ENCODE data around the gene PTBP1. TPM values are rescaled to one million over a fixed set of nuclear protein-coding genes. Genes with fewer than 3 reads are reported as not detected.
"Not testable (repeated sequence)": the region's sequence is repeated elsewhere in the genome, so short reads cannot be mapped to it uniquely, and the experiment has no call there.

Gene PTBP1
- total RNA-seq, 1 experiment from 2014 or later: 712 TPM

DNA sequence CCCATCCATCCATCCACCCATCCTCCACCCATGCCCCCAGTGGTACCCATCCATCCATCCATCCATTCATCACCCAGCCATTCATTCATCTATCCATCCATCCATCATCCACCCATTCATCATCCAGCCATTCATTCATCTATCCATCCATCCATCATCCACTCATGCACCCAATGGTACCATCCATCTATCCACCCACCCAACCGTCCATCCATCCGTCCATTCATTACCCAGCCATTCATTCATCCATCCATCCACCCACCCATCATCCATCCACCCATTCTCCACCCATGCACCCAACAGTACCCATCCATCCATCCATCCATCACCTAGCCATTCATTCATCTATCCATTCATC lies 19.2 kb downstream of the PTBP1 start:
- Histone ChIP-seq H4K5ac (ENCODE audit: insufficient read length, low read depth, low read length) (no peak overlapping the region), H3K4me2 (ENCODE audit: insufficient read depth, insufficient read length, low read length) (no peak overlapping the region), H3K23ac (ENCODE audit: insufficient read length, low read depth, low read length) (no peak overlapping the region), H2BK20ac (ENCODE audit: low read depth, low read length, poor library complexity, severe bottlenecking) (no peak overlapping the region), H3K27ac (ENCODE audit: insufficient read length, low read depth, low read length) (no peak overlapping the region), H4K20me1 (ENCODE audit: control insufficient read depth, insufficient read depth, insufficient read length) (no peaks in the 10 kb centered on the region), H3K4ac (ENCODE audit: low read depth, low read length) (no peak overlapping the region), H3K79me1 (ENCODE audit: insufficient read depth, low read depth, low read length, poor library complexity, severe bottlenecking) (no peaks in the 10 kb centered on the region), H2AFZ (ENCODE audit: low read length) (no peak overlapping the region), H3K18ac (ENCODE audit: insufficient read length, low read depth, low read length) (no peak overlapping the region), H3K23me2 (ENCODE audit: insufficient read length, low read depth, low read length, poor library complexity, severe bottlenecking) (no peaks in the 10 kb centered on the region), H4K8ac (replicated peaks; ENCODE audit: insufficient read length, low read depth, low read length) (no peak overlapping the region), H2AK5ac (ENCODE audit: insufficient read length, low read length) (no peak overlapping the region), H3K4me1 (ENCODE audit: insufficient read depth, low read length) (no peaks in the 10 kb centered on the region), H3K56ac (ENCODE audit: insufficient read length, low read depth, low read length) (no peak overlapping the region), H3K79me2 (ENCODE audit: insufficient read depth, low read length) (no peaks in the 10 kb centered on the region), H3K9ac (ENCODE audit: extremely low read depth, insufficient read length, low read length) (no peak overlapping the region), H2BK12ac (ENCODE audit: insufficient read length, low read depth, low read length) (no peak overlapping the region), H2BK15ac (ENCODE audit: low read depth, low read length) (no peak overlapping the region), H4K91ac (ENCODE audit: insufficient read length, low read depth, low read length) (no peak overlapping the region), H2BK5ac (ENCODE audit: insufficient read length, low read length) (no peak overlapping the region), H3K9me3 (ENCODE audit: control insufficient read depth, low read depth, low read length) (no peaks in the 10 kb centered on the region), H3K14ac (ENCODE audit: insufficient read depth, low read length) (no peak overlapping the region), H3K27me3 (ENCODE audit: insufficient read depth, low read length) (no peaks in the 10 kb centered on the region), H2BK120ac (ENCODE audit: low read depth, low read length, poor library complexity, severe bottlenecking) (no peak overlapping the region), H3T11ph (ENCODE audit: low read length) (no peak overlapping the region)
- WGBS (ENCODE audit: extremely low coverage, insufficient read length, low lambda C conversion rate): 100% methylated on average over 2 of the region's 2 CpGs
- no peaks in the 10 kb centered on the region; a peak in 1 of 5 replicates for H3K9me3 Mint-ChIP-seq
- H3K4me1 Mint-ChIP-seq: no peaks in the 10 kb centered on the region
- H3K27me3 Mint-ChIP-seq (ENCODE audit: low read depth): peaks cover 3% of the 10 kb centered on the region; the same call in 1 of the 2 replicates
- H3K4me3 Mint-ChIP-seq: no peak overlapping the region
- no peak overlapping the region for H3K27ac Mint-ChIP-seq
- TF ChIP-seq, protein P1, sequence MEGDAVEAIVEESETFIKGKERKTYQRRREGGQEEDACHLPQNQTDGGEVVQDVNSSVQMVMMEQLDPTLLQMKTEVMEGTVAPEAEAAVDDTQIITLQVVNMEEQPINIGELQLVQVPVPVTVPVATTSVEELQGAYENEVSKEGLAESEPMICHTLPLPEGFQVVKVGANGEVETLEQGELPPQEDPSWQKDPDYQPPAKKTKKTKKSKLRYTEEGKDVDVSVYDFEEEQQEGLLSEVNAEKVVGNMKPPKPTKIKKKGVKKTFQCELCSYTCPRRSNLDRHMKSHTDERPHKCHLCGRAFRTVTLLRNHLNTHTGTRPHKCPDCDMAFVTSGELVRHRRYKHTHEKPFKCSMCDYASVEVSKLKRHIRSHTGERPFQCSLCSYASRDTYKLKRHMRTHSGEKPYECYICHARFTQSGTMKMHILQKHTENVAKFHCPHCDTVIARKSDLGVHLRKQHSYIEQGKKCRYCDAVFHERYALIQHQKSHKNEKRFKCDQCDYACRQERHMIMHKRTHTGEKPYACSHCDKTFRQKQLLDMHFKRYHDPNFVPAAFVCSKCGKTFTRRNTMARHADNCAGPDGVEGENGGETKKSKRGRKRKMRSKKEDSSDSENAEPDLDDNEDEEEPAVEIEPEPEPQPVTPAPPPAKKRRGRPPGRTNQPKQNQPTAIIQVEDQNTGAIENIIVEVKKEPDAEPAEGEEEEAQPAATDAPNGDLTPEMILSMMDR (conservative IDR thresholded peaks at IDR 0.05): no peak
- H3K36me3 Mint-ChIP-seq (ENCODE audit: insufficient read depth in 1 of 3, low read depth in 3 of 3): peaks cover 16 to 41% (median 40%) of the 10 kb centered on the region in 3 experiments
- DNase-seq: no peak

DNA sequence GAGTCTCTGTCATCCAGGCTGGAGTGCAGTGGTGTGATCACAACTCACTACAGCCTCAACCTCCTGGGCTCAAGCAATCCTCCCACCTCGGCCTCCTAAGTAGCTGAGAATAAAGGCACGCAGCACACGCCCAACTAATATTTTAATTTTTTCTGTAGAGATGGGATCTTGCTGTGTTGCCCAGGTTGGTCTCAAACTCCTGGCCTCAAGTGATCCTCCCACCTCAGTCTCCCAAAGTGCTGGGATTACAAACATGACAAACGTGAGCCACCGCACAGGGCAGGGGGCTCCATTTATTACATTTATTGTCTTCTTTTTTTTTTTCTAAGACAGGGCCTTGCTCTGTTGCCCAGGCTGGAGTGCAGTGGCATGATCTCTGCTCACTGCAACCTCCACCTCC lies 23.0 kb downstream of the PTBP1 start:
- not testable (repeated sequence) for H2AK5ac ChIP-seq (ENCODE audit: insufficient read length, low read length); H3K23me2 ChIP-seq (ENCODE audit: insufficient read length, low read depth, low read length, poor library complexity, severe bottlenecking); H3K9me3 Mint-ChIP-seq; H3K9me3 ChIP-seq (ENCODE audit: control insufficient read depth, low read depth, low read length); H3K23ac ChIP-seq (ENCODE audit: insufficient read length, low read depth, low read length); H3K4me1 ChIP-seq (ENCODE audit: insufficient read depth, low read length); H2BK5ac ChIP-seq (ENCODE audit: insufficient read length, low read length); H3K14ac ChIP-seq (ENCODE audit: insufficient read depth, low read length); H3K79me1 ChIP-seq (ENCODE audit: insufficient read depth, low read depth, low read length, poor library complexity, severe bottlenecking); H3K18ac ChIP-seq (ENCODE audit: insufficient read length, low read depth, low read length); H3K4me2 ChIP-seq (ENCODE audit: insufficient read depth, insufficient read length, low read length); H3K27ac ChIP-seq (ENCODE audit: insufficient read length, low read depth, low read length); H3K79me2 ChIP-seq (ENCODE audit: insufficient read depth, low read length); H2AFZ ChIP-seq (ENCODE audit: low read length); H3K9ac ChIP-seq (ENCODE audit: extremely low read depth, insufficient read length, low read length); H4K5ac ChIP-seq (ENCODE audit: insufficient read length, low read depth, low read length); H3K4ac ChIP-seq (ENCODE audit: low read depth, low read length); DNase-seq; H2BK20ac ChIP-seq (ENCODE audit: low read depth, low read length, poor library complexity, severe bottlenecking); H3K27me3 ChIP-seq (ENCODE audit: insufficient read depth, low read length); H4K91ac ChIP-seq (ENCODE audit: insufficient read length, low read depth, low read length); H3T11ph ChIP-seq (ENCODE audit: low read length); H2BK12ac ChIP-seq (ENCODE audit: insufficient read length, low read depth, low read length); H3K56ac ChIP-seq (ENCODE audit: insufficient read length, low read depth, low read length); H3K27ac Mint-ChIP-seq; H3K27me3 Mint-ChIP-seq (ENCODE audit: low read depth); H4K20me1 ChIP-seq (ENCODE audit: control insufficient read depth, insufficient read depth, insufficient read length); H2BK120ac ChIP-seq (ENCODE audit: low read depth, low read length, poor library complexity, severe bottlenecking); H2BK15ac ChIP-seq (ENCODE audit: low read depth, low read length); H4K8ac ChIP-seq (replicated peaks; ENCODE audit: insufficient read length, low read depth, low read length)
- Mint-ChIP-seq H3K36me3 (ENCODE audit: insufficient read depth in 1 of 3, low read depth in 3 of 3) (peaks cover 13 to 26% (median 25%) of the 10 kb centered on the region in 3 experiments), H3K4me3 (peak overlapping the region; percentile 67 to 81; a peak in 4 of 5 replicates), H3K4me1 (peaks cover 7 to 11% of the 10 kb centered on the region in 2 experiments)
- no CpG with 5 or more reads among the region's 5 CpGs for WGBS (ENCODE audit: extremely low coverage, insufficient read length, low lambda C conversion rate)

All from H9 (cell line).